ENCODE results near the gene VWF.

VWF gene

DNA sequence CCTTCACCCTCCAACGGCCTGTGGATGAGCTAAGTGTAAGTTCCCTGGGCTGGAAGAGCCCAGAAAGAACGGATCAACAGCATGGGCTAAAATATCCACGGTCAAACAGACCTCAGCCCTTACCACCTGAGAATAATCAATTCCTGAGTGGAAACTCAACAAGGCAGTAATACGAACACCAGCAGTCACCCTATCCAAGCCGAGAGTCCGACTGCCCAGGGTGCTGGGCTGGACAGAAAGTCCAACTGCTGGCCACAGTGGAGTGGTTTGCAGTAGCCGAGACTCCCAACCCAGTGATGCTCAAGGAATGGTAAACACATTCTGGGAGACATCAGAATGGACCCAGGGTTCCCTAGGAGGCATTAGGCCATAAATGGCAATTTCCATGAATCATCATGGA, 216.2 kb downstream of the VWF start:
- in situ Hi-C loops (cut with HindIII; ENCODE audit: low sequenced_read_pairs): loop anchor here (5.0 kb wide), 1 partner anchor 61 kb away; no protein-coding TSS in a partner anchor
- no peak for DNase-seq (ENCODE audit: low read depth)
- no peak overlapping the region for H3K4me3 ChIP-seq (ENCODE audit: low read depth, low read length)
- TF ChIP-seq, protein P1, sequence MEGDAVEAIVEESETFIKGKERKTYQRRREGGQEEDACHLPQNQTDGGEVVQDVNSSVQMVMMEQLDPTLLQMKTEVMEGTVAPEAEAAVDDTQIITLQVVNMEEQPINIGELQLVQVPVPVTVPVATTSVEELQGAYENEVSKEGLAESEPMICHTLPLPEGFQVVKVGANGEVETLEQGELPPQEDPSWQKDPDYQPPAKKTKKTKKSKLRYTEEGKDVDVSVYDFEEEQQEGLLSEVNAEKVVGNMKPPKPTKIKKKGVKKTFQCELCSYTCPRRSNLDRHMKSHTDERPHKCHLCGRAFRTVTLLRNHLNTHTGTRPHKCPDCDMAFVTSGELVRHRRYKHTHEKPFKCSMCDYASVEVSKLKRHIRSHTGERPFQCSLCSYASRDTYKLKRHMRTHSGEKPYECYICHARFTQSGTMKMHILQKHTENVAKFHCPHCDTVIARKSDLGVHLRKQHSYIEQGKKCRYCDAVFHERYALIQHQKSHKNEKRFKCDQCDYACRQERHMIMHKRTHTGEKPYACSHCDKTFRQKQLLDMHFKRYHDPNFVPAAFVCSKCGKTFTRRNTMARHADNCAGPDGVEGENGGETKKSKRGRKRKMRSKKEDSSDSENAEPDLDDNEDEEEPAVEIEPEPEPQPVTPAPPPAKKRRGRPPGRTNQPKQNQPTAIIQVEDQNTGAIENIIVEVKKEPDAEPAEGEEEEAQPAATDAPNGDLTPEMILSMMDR (IDR thresholded peaks at IDR 0.05; ENCODE audit: low read depth, low read length, missing control alignments): no peak

DNA sequence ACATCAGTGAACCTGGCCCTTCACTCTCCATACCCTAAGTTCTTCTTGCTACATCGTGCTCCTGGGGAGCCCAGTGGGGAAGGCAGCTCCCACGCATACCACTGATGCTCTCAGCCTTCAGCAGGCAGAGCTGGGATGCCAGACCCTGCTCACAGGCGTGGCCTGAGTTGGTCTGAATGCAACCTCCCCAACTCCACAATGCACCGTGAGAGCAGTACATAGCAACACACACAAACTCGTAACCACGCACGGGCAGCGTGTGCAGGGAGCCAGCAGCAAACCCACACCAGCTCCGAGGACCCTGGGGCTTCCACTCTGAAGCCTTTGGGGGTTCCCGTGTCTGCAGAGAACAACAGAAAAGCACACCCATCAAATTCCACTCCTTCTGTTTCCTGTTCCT, 216.7 kb downstream of the VWF start:
- TF ChIP-seq, protein P1 (IDR thresholded peaks at IDR 0.05; ENCODE audit: low read depth, low read length, missing control alignments): no peak

DNA sequence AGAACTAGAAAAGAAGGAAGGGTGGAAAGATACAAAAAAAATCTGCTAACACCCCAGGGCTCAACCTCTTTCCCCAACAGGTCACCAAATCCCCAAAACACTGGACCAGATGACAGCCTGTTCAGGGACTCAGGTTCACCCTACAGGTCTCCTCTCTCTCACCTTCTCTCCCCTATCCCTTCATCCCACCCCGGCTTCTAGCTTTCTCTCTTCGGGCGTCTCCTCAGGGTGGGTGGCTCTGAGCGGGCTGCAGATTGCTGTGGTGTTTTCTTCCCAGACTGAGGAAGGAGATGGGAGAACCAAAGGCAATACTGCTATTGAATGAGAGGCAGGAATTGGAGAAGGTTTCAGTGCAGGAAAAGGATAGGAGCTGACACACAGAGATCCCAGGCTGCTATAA, 218.7 kb downstream of the VWF start:
- H3K4me3 ChIP-seq (ENCODE audit: low read depth, low read length): no peak overlapping the region
- TF ChIP-seq, protein P1 (IDR thresholded peaks at IDR 0.05; ENCODE audit: low read depth, low read length, missing control alignments): no peak
- in situ Hi-C loops (cut with HindIII; ENCODE audit: low sequenced_read_pairs): loop anchor here (5.0 kb wide), 1 partner anchor 58 kb away; no protein-coding TSS in a partner anchor
- no peak for DNase-seq (ENCODE audit: low read depth)

More for the DNA sequence above, 216.7 kb downstream of the VWF start:
- no peak overlapping the region for H3K4me3 ChIP-seq (ENCODE audit: low read depth, low read length)
- in situ Hi-C loops (cut with HindIII; ENCODE audit: low sequenced_read_pairs): loop anchor here (5.0 kb wide), 1 partner anchor 61 kb away; no protein-coding TSS in a partner anchor
- no peak for DNase-seq (ENCODE audit: low read depth)

DNA sequence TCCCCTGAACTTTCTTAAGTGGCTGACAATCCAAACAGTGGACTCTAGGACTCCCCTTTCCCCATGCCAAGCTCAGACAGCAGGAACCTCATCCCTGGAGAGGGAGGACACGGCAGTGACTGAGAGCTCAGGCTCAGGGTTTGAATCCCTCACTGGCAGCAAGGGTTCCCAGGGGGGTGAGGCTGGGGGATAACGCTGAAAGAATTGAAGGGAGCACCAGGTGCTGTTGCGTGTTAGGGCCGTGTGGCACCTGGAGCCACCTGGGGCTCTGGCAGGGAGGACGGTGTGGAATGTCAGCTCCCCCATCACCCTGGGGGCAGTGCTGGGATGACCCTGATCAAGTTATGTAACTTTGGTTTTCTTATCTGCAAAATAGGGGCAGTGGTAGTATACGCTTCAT, 219.5 kb downstream of the VWF start:
- no peak for DNase-seq (ENCODE audit: low read depth)
- in situ Hi-C loops (cut with HindIII; ENCODE audit: low sequenced_read_pairs): loop anchor here (5.0 kb wide), 1 partner anchor 58 kb away; no protein-coding TSS in a partner anchor
- TF ChIP-seq, protein P1 (IDR thresholded peaks at IDR 0.05; ENCODE audit: low read depth, low read length, missing control alignments): no peak
- no peak overlapping the region for H3K4me3 ChIP-seq (ENCODE audit: low read depth, low read length)

DNA sequence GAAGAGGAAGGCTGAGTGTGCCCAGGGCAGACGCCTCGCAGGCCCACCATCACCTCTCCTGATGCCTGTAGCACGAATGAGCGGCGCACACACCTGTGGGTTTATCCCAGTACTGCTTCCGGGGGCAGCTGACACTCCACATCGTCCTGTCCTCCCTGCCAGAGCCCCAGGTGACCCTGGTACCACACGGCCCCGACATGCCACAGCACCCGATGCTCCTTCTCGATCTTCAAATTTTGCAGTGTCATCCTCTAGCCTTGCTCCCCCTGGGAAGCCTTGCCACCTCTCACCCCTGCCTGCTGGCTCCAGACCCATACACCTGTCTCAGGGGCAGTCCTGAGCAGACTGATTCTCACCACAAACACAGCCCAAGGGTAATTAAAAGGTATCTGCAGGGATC, 220.0 kb downstream of the VWF start:
- in situ Hi-C loops (cut with HindIII; ENCODE audit: low sequenced_read_pairs): no loop called here
- TF ChIP-seq, protein P1 (IDR thresholded peaks at IDR 0.05; ENCODE audit: low read depth, low read length, missing control alignments): no peak
- DNase-seq (ENCODE audit: low read depth): no peak
- no peak overlapping the region for H3K4me3 ChIP-seq (ENCODE audit: low read depth, low read length)

DNA sequence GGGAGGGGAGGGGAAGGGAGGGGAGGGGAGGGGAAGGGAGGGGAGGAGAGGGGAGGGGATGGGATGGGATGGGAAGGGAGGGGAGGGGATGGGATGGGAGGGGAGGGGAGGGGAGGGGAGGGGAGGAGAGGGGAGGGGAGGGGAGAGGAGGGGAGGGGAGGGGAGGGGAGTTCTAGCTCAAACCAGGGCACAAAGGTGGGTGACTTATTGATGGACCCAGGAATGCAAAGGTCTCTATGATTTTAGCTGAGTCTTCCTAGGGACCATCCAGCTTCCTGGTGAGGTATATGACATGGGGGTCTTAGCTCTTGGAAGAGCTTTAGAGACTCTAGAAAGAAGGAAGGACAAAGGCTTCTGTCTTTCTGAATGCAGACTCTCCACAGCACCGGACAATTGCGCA, 221.7 kb downstream of the VWF start:
- in situ Hi-C loops (cut with HindIII; ENCODE audit: low sequenced_read_pairs): no loop called here
- TF ChIP-seq, protein P1 (IDR thresholded peaks at IDR 0.05; ENCODE audit: low read depth, low read length, missing control alignments): no peak
- no peak overlapping the region for H3K4me3 ChIP-seq (ENCODE audit: low read depth, low read length)
- no peak for DNase-seq (ENCODE audit: low read depth)

Data from astrocyte of the cerebellum (primary cell).